PC-9 (cell line): ENCODE data around the gene BCL11A. TPM values are rescaled to one million over a fixed set of nuclear protein-coding genes. Genes with fewer than 3 reads are reported as not detected.

Experiments
- BruUV-seq: library from RNA; stranded (reverse); fragments of 400-500 nt; replicated peaks from 2 replicates; lab custom pipeline; 2021; lab: Mats Ljungman, UMichigan
- CTCF ChIA-PET: fragments of 300-600 bp; sonication (Branson Sonifier 250); formaldehyde crosslinking; loops from one replicate; lab custom pipeline; 2022; ENCODE audit warnings: antibody characterized with exemption; lab: Charles Lee
- POLR2A ChIA-PET: fragments of 300-600 bp; sonication (Branson Sonifier 250); formaldehyde crosslinking; loops from one replicate; lab custom pipeline; 2022; ENCODE audit warnings: antibody characterized with exemption; ENCODE audit not compliant: unreplicated experiment; lab: Charles Lee
- DNase-seq, 2 experiments: peaks; one replicate each; pipeline versions ENCODE4 v3.0.0 to v3.0.0-alpha.2; 2015 to 2022; ENCODE audit warnings: mixed read lengths in 1 of 2
- H2AFZ ChIP-seq: fragments of 200-600 bp; sonication (generic); 2 replicates; pipeline ENCODE4 v1.8.1; 2017; ENCODE audit warnings: antibody characterized with exemption
- H3F3A ChIP-seq: fragments of 200-600 bp; sonication (generic); 2 replicates; pipeline ENCODE4 v1.8.1; 2017; ENCODE audit warnings: antibody characterized with exemption, mild to moderate bottlenecking, low read depth; ENCODE audit not compliant: insufficient read depth
- H3K27ac ChIP-seq: fragments of 200-600 bp; sonication (generic); 2 replicates; pipeline ENCODE4 v1.6.1; 2016; ENCODE audit warnings: mixed run types
- H3K27me3 ChIP-seq: fragments of 200-600 bp; sonication (generic); 2 replicates; pipeline ENCODE4 v1.6.1; 2016; ENCODE audit warnings: low read depth, mixed run types; ENCODE audit not compliant: insufficient read depth
- H3K36me3 ChIP-seq: fragments of 200-600 bp; sonication (generic); 2 replicates; pipeline ENCODE4 v1.6.1; 2016; ENCODE audit warnings: low read depth, mixed run types
- H3K4me1 ChIP-seq: fragments of 200-600 bp; sonication (generic); replicated peaks from 2 replicates; pipeline ENCODE4 v1.6.1; 2016; ENCODE audit warnings: mixed run types; ENCODE audit not compliant: insufficient read depth
- H3K4me2 ChIP-seq: fragments of 200-600 bp; sonication (generic); 2 replicates; pipeline ENCODE4 v1.6.1; 2017; ENCODE audit warnings: mixed run types
- H3K4me3 ChIP-seq: fragments of 200-600 bp; sonication (generic); 2 replicates; pipeline ENCODE4 v1.6.1; 2016; ENCODE audit warnings: mixed run types
- H3K79me2 ChIP-seq: fragments of 200-600 bp; sonication (generic); 2 replicates; pipeline ENCODE4 v1.6.1; 2017; ENCODE audit warnings: low read depth, mixed run types
- H3K9me2 ChIP-seq: fragments of 200-600 bp; sonication (generic); 2 replicates; pipeline ENCODE4 v1.8.1; 2017; ENCODE audit warnings: mild to moderate bottlenecking; ENCODE audit not compliant: insufficient read depth
- H3K9me3 ChIP-seq: fragments of 200-600 bp; sonication (generic); 2 replicates; pipeline ENCODE4 v1.8.1; 2016; ENCODE audit warnings: low read depth; ENCODE audit not compliant: insufficient read depth
- H4K20me1 ChIP-seq: fragments of 200-600 bp; sonication (generic); 2 replicates; pipeline ENCODE4 v1.8.1; 2017; ENCODE audit not compliant: insufficient read depth
- CTCF ChIP-seq: fragments of 200-600 bp; sonication (generic); conservative IDR thresholded peaks from 2 replicates; pipeline ENCODE4 v1.6.1; 2017; ENCODE audit warnings: mixed run types, antibody characterized with exemption, mild to moderate bottlenecking, moderate library complexity
- EZH2 ChIP-seq: fragments of 200-600 bp; sonication (generic); IDR thresholded peaks from 2 replicates; pipeline ENCODE4 v1.8.0; 2017; ENCODE audit warnings: antibody characterized with exemption, low read depth
- intact Hi-C: fragments of 100-400 bp; cut with micrococcal nuclease; formaldehyde crosslinking; loops from one replicate; pipeline ENCODE4 v1.10.0; 2022; ENCODE audit not compliant: unreplicated experiment
- total RNA-seq: library from RNA; stranded (reverse); gene quantifications from 2 replicates; pipeline ENCODE4 v1.2.3, GENCODE V29; 2021

BCL11A gene
- total RNA-seq, 1 experiment from 2014 or later: not detected

DNA sequence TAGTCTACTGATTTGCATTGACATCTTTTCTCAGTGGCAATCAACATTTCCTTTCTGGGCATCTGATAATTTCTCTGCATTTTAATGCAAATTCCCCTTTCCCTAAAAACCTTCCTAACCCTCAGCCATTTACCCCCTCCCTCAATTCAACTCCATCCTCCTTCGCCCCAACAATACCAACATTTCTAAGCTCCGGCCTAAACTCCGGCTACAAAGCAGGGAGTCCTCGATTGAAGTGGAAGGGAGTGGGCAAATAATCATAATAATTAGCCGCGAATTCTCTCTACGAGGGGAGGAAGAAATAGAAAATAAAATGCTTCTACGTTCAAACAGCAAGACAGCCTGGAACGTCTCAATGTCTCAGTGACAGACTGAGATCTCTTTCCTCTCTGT is 4.6 kb downstream of the BCL11A start:
- no peaks in the 10 kb centered on the region for H4K20me1 ChIP-seq
- no peaks in the 10 kb centered on the region for H3K9me3 ChIP-seq
- ChIA-PET POLR2A (no interaction called here), CTCF (no interaction called here)
- H3K27me3 ChIP-seq: peaks cover 81% of the 10 kb centered on the region
- H3K27ac ChIP-seq: no peak overlapping the region
- no peak overlapping the region for H3K4me3 ChIP-seq
- BruUV-seq: no TSS peak
- no peaks in the 10 kb centered on the region for H3F3A ChIP-seq
- intact Hi-C loops: no loop called here
- TF ChIP-seq EZH2: no peak
- H3K79me2 ChIP-seq: no peaks in the 10 kb centered on the region
- no peak overlapping the region for H3K4me2 ChIP-seq
- no peak for DNase-seq
- no peaks in the 10 kb centered on the region for H3K9me2 ChIP-seq
- no peaks in the 10 kb centered on the region for H3K36me3 ChIP-seq
- 0 out of 2 replicates have a peak, but pooled peaks cover under 1% of the 10 kb centered on the region for H3K4me1 ChIP-seq
- no peak overlapping the region for H2AFZ ChIP-seq

- Histone ChIP-seq H3K27ac (no peak overlapping the region), H3K4me1 (no peaks in the 10 kb centered on the region), H3K4me2 (no peak overlapping the region), H2AFZ (no peak overlapping the region), H3K79me2 (no peaks in the 10 kb centered on the region), H3F3A (no peaks in the 10 kb centered on the region), H4K20me1 (no peaks in the 10 kb centered on the region), H3K4me3 (no peak overlapping the region), H3K9me3 (no peaks in the 10 kb centered on the region), H3K9me2 (no peaks in the 10 kb centered on the region), H3K36me3 (no peaks in the 10 kb centered on the region), H3K27me3 (peaks cover 85% of the 10 kb centered on the region)
- POLR2A ChIA-PET: no interaction called here
- CTCF ChIA-PET: no interaction called here
- intact Hi-C loops: no loop called here
- no peak for DNase-seq
- TF ChIP-seq EZH2 (no peak), CTCF (no peak)
- BruUV-seq: no TSS peak
These were observed 5.1 kb downstream of the BCL11A start for GRCh38 chr2:60548311-60548710.

DNA sequence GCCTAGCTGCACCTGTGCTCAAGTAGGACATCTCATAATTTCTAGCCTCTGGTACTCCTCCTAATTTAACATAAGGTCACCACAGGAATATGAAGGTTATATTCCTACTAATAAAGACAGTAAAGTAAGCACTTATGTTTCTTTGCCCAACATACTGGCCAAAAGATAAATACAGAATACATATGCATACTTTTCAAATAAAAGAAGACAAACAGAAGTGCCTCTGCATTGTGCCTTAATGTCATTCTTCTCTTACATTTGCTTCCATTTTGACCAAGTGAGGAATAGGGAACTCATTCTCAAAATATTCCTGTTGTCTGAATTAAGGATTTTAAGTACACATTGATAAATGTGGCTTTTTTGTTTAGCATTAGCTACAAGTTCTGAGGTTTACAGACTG is 5.6 kb downstream of the BCL11A start:
- DNase-seq: no peak
- Histone ChIP-seq H3F3A (no peaks in the 10 kb centered on the region), H4K20me1 (no peaks in the 10 kb centered on the region), H3K27me3 (peaks cover 89% of the 10 kb centered on the region), H3K9me2 (no peaks in the 10 kb centered on the region), H3K4me2 (no peak overlapping the region), H3K4me1 (no peaks in the 10 kb centered on the region), H2AFZ (no peak overlapping the region), H3K9me3 (no peaks in the 10 kb centered on the region), H3K27ac (no peak overlapping the region), H3K4me3 (no peak overlapping the region), H3K79me2 (no peaks in the 10 kb centered on the region), H3K36me3 (no peaks in the 10 kb centered on the region)
- POLR2A ChIA-PET: no interaction called here
- CTCF ChIA-PET: no interaction called here
- intact Hi-C loops: no loop called here
- TF ChIP-seq CTCF (no peak), EZH2 (no peak)
- no TSS peak for BruUV-seq

DNA sequence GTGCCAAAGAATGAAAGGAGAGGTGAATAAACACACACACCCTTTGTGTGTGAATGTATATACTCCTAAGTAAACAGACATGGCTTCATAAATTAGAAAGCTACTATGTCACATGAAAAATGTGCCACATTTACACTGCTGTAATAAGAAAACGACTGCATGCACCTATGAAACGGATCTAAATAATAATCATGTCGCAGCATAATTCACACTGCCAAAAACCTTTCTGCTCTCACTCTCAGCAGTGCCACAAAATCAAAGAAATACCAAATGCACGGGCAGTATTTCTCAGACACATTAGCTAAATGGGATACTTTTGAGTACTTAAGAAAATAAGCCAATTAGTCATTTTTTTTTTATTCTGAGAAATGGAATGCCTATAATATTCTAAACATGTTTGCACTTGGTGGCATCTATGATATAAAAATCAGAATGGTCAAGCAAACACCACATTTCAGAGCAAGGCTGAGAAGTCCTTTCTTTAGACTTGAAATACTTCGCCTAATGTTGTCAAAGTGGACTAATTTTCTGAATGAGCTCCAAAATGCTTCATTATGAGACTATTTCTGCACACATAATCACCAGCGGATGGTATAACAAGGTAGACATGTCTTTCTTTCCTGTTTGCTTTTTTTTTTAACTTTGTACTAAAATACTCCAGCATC is 6.6 kb downstream of the BCL11A start:
- ChIA-PET CTCF (no interaction called here), POLR2A (no interaction called here)
- Histone ChIP-seq H2AFZ (no peak overlapping the region), H3K36me3 (no peaks in the 10 kb centered on the region), H3K4me3 (no peak overlapping the region), H3K79me2 (no peaks in the 10 kb centered on the region), H3K27me3 (peaks cover 89% of the 10 kb centered on the region), H3K4me1 (no peaks in the 10 kb centered on the region), H3K27ac (no peak overlapping the region), H4K20me1 (no peaks in the 10 kb centered on the region), H3K9me3 (no peaks in the 10 kb centered on the region), H3F3A (no peaks in the 10 kb centered on the region), H3K4me2 (no peak overlapping the region), H3K9me2 (no peaks in the 10 kb centered on the region)
- TF ChIP-seq EZH2 (no peak), CTCF (no peak)
- intact Hi-C loops: no loop called here
- no TSS peak for BruUV-seq
- DNase-seq: no peak
